HG03469 (cell line): Measurements from ENCODE around the gene ITIH4.

Source experiments
- ATAC-seq: cut with Tn5 transposase; IDR thresholded peaks from one replicate; pipeline ENCODE4 v1.9.1; 2021; ENCODE audit warnings: mild to moderate bottlenecking, moderate library complexity, moderate number of reproducible peaks; ENCODE audit not compliant: unreplicated experiment

ITIH4 gene

DNA sequence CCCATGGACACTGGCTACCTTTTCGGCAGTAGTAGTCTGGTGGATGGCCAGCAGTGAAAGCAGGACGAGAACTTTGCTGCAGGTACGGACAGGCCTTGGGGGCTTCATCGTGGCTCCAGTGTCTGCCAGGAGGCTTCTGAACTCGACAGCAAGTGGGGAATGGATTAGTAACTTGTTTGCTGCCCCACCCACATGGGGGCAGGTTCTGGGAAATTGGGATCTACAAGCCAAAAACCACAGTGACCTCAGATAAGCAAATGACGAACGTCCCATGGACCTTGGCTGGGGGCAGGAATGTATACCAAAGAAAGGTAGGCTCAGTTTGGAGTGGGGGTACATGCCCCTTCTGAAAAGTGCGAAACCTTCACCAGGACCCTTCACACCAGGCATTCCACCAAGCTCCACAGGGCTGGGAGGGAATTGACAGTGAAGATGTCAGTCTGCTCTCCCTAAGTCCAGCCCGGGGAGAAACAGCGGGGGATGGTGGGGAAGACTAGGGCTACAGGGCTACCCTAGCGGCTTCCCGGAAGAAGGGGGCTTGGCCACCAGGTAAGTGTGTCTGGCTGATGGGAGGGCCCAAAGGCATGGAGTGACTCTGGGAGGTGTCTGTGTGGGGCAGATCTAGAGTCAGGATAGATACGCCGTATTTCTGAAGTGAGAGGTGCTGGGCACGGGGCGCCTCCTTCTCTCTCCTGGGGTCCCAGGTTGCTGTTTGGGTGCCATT is at the start of gene ITIH4:
ITIH4 (minus strand) TSS at position 138 of the 724 bp plus-strand sequence; CDS start at position 108, 30 bp downstream.
- ATAC-seq: no peak

DNA sequence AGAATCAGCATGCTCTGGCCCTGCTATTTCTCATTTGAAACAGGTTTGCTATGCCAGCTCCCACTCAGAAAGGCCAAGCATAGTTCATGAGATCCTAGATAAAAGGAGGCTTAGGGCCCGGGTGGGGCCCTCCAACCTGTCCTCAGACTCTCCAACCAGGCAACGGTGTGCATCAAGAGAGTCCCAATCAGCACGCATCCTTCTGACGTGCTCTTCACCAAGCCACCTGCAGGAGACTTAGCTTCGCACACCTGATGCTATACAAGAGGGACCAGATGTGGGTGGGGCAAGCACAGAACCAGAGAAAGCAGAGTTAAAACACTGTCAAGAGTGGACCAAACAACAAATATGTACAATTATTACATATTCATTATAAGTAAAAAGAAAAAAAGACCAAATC is 49.6 kb upstream of the ITIH4 start:
- ATAC-seq: no peak

- no peak for ATAC-seq
Observed at GRCh38 chr3:52879581-52879980, 49.1 kb upstream of the ITIH4 start.

DNA sequence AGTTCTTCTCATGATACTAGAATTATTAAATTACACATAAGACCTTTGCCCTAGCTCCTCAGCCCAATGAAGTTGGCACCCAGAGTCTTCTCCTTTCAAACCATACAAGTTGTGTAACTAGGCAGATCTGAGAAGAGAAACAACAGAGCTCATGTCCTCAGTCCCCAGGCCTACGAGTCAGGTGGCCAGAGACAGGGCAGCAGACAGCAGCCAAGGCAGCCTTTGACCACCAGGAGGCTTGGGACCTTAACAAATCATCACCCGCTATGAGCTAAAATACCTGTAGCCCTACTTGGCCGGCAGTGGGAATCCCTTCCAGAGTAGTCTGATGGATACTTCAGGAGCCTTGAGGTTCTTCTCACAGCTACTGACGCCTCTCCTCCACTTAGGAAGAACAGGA is 48.6 kb upstream of the ITIH4 start:
- ATAC-seq: no peak

DNA sequence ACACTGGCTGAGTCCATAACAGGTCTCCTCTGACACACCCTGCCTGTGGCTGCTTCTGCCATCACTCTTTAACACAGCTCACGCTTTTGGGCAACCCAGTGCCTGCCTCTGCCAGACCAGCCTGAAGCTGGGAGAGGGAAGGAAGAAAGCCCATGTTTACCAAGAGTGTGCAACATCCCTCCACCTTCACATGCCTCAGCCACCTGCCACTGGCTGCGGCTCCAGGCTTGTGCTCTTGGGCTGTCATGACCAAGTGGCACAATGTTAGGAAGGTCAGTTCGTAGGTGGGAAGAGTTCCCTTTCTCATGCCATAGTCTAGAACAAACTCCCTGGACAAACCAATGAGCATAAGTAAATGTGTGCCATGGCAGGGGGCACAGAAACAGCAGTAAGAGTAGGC is 46.6 kb upstream of the ITIH4 start:
- ATAC-seq: no peak

- ATAC-seq: no peak
Observed at GRCh38 chr3:52874864-52875587, 44.6 kb upstream of the ITIH4 start.

DNA sequence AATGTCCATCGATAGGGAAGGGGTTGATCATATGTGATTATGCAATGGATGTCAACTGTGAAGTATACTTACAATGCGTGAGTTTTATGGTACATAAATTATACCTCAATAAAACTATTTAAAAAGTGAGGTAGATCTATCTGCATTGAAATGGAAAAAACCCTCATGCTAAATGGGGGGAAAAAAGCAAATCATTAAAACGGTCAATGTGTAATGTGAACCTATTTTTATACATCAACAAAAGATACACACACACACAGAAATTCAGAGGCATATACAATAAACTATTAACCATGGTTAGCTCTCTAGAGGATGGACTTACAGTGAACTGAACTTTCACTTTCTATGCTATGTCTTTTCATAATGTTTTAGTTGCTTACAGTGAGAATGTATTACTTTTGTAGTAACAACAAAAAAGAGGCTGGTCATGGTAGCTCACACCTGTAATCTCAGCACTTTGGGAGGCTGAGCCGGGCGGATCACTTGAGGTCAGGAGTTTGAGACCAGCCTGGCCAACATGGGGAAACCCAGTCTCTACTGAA is 43.8 kb upstream of the ITIH4 start:
- ATAC-seq: no peak

DNA sequence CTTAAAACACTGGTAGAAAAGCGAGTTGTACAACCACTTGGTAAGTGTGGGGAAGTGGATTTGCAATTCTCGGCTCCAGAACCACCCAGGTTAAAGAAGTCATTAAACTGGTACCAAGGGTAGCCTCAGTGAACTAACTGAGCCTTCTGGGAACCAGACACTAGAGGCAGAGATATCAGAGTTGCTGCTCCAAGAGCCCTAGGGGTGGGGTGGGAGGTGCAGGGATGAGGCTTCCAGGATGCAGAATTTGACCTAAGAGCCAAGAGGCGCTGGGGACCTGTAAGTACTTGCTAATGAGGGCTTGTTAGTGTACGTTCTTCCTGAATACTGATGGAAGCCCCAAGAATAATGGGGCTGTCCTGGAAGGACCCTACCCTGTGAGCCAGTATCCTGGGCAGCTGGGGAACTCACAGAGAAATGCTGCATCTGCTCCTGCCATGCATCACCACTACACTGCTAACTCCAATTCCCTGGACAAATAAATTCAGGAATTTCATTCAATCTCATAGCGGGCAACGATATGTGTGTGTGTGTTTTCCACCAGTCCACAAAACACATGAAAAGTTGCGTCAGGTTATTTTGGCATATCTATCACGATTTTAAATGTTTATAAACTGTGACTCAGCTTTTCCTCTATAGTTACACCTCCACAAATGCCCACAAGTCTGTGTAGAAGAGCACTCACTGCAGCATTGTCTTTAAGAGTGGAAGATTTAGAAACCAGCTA is 43.1 kb upstream of the ITIH4 start:
- no peak for ATAC-seq

DNA sequence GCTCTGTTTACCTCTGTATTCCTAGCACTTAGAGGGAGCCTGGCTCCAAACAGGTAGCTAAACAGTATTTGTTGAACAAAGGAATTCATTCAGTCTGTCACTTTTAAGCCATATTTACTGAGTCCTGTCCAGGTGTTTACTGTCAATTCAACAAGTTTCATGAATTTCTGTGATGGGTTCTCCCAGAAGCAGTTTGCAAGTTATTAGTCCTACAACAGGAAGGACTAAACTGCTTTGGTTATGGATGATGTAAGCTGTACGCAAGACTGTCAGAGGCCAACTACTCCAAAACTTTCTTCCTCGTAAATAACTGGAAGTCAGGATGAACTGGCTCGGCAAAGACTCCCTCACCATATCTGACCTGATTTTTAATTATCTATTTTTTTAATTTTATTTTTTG is 41.8 kb upstream of the ITIH4 start:
- ATAC-seq: no peak

DNA sequence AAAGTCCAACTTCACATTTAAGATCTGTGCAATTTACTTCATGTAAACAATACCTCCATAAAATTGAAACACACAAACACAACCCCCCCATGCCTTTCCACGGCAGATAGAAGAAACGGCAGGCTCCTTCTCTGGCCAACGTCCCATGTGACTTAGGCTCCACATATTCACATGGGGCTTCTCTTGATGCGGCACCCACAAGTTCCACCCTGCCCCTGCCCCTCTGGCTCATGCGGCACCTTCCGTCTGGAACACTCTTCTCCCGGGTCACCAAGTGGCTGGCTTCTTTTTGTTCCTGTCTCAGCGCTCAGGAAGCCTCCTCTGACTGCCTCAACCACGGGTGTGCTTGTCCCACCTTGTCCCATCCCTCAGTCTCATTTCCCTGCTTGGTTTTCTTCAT is 41.3 kb upstream of the ITIH4 start:
- ATAC-seq: no peak

- no peak for ATAC-seq
Observed at GRCh38 chr3:52870471-52870870, 40.0 kb upstream of the ITIH4 start.

DNA sequence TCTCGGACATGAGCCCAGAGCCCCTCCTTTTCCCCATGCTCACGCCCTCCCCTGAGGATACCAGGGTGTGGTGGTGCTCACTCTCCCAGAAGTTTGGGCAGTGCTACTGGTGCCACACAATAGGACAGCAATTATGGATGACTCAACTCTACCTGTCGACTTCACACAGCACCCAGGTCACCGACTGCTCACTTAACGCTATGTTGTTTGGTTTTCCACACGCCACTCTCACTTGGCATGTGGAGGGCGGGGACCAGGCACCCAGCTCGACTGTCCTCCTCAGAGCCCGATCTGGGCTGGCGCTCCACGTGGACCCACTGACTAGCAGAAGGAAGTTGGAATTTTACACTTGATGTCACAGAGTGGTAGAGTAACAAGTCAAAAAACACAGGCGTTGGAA is 36.0 kb upstream of the ITIH4 start:
- no peak for ATAC-seq

DNA sequence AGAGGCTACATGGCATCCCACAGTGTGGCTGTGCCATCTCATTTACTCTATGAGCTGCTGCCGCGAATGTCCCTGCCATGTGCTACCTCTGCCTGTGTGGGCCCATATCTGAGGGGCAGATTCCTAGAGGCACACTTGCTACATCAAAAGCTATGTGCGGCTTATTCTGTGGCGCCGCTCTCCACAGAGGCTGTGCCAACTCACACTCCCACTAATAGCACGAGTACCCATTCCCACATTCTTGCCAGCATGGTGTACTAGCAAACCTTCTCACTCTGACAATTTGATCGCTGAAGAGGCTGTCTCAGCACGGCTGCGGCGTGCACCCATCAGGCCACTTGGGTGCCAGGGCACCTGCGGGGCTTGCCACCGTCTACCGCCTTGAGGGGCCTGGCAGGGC is 35.5 kb upstream of the ITIH4 start:
- ATAC-seq: no peak

GRCh38 chr3:52860424-52860768 is 29.9 kb upstream of the ITIH4 start:
- ATAC-seq: no peak

GRCh38 chr3:52859686-52860423 is 29.4 kb upstream of the ITIH4 start:
- no peak for ATAC-seq

DNA sequence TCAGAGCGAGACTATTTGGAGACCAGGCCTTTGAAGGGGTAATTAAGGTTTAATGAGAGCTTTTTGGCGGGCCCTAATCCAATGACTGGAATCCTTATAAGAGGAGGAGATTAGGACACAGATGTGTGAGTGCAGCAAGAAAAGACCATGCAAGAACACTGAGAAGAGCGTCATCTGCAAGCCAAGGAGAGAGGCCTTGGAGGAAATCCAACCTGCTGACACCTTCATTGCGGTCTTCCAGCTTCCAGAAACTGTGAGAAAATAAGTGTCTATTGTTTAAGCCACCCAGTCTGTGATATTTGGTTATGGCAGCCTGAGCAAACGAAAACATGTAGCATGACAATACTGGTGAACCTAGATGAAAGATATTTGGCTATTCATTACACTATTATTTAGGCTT is 27.4 kb upstream of the ITIH4 start:
- no peak for ATAC-seq

GRCh38 chr3:52857133-52857532 is 26.7 kb upstream of the ITIH4 start:
- ATAC-seq: no peak

GRCh38 chr3:52856666-52857065 is 26.2 kb upstream of the ITIH4 start:
- ATAC-seq: no peak

- ATAC-seq: no peak
Observed at GRCh38 chr3:52854013-52854412, 23.5 kb upstream of the ITIH4 start.

- ATAC-seq: no peak
Observed at GRCh38 chr3:52852419-52852818, 21.9 kb upstream of the ITIH4 start.

GRCh38 chr3:52851348-52851747 is 20.9 kb upstream of the ITIH4 start:
- ATAC-seq: no peak
